RKO (cell line): ENCODE measurements around the gene DENND5B.
"Not testable (repeated sequence)": the region's sequence is repeated elsewhere in the genome, so short reads cannot be mapped to it uniquely, and the experiment has no call there.

Source experiments
- DNase-seq: peaks from one replicate; pipeline ENCODE4 v3.0.0-alpha.2; 2016; ENCODE audit warnings: low spot score

Gene DENND5B

DNA sequence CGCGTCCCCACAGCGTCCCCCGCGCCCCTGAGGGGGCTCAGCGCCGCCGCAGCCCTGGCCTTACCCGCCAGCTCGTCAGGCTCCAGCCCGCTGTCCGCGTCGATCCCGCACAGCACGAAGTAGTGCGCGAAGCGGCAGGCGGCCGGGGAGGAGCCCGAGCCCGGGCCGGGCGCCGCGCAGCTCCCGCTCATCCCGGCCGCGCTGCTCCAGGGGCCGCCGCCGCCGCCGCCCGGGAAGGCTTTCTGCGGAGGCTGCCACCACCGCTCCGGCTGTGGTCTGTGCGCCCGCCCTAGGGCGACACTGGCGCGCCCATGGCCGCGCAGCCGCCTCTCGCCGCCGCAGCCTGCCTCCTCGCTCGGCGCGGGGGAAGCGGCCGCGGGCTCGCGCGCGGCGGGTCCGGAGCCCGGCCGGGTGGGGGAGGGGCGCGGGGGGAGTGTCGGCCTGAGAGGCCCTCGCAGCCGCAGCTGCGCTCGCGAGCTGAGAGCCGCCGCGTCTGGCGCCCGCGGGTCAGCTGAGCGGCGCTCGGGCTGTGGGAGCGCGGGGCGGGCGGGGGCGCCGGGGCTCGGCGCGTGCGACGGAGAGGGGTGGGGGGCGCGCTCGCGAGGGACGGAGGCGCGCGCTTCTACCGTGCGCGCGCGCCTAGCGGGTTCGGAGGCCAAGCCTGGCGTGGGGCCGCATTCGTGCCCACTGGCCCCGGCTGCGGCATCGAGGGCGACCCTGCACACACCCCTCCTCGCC lies at the start of gene DENND5B:
Gene DENND5B (minus strand): TSS at position 495 of the 738 bp plus-strand sequence. CDS start 304 bp downstream, at position 191.
- DNase-seq, result peak; percentile 61

DNA sequence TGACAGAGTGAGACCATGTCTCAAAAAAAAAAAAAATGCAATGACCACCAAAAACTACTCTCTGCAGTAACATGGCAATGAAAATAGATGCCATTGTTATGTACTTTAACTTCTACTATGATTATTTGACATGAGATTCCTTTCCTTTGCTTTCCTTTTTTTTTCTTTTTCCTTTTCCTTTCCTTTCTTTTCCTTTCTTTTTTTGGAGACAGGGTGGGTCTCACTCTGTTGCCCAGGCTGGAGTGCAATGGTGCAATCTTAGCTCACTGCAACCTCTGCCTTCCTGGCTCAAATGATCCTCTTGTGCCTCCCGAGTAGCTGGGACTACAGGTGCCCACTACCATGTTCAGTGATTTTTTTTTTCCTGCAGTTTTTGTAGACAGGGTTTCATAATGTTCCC lies 43.7 kb upstream of the DENND5B start:
- no peak for DNase-seq

DNA sequence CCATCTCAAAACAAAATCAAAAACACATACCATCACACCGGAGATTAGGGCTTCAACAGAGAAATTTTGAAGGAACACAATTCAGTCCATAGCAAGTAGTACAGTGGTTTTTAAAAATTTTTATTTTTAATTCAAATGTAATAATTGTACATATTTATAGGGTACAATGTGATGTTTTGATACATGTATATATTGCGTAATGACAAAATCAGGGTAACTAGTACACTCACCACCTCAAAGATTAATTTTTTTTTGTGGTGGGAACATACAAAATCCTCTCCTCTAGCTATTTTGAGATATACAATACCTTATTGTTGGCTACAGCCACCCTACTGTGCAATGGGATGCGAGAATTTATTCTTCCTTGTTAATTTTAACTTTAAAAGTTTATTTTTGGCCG lies 42.5 kb upstream of the DENND5B start:
- DNase-seq, result no peak

DNA sequence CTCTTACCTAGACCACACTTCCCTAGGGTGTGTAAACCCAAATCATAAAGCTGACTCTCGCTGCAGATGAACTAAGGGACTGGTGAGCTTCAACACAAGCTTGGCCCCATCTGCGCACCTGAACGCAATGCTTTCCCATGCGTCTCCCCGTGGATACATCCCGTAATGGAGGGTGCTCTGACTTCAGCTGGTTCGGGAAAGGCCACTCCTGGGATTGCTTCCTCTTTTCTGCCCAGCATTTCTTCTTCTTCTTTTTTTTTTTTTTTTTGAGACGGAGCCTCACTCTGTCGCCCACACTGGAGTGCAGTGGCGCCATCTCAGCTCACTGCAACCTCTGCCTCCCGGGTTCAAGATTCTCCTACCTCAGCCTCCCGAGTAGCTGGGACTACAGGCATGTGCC lies 40.9 kb upstream of the DENND5B start:
- DNase-seq, result no peak

DNA sequence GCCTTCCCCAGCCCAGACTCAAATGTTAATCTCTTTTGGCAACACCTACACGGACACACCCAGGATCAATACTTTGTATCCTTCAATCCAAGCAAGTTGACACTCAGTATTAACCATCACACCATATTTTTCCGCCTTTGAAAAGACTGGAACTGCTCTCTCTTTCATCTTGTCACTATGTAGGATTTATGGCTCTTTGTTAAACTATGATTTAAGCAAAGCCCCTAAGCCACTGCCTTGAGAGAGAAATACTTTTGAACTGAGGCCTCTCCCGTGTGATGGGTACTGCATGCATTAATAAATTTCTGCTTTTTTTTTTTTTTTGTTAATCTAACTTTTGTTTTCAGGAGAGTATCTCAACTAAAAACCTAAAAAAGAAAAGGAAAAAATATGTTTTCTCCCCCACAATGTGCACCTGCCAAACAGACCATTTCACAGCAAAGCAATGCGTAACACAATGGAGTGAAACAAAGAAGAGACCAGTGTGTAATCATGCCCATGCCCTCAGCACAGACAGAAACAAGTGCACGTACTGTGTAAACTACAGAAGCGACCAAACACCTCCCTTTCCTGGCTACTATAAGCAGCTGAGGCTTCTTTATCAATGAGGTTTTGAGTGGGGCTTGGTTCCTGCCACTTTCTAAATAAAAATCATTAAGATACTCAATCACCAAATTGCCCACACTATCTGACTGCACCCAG lies 40.2 kb upstream of the DENND5B start:
- no peak for DNase-seq

DNA sequence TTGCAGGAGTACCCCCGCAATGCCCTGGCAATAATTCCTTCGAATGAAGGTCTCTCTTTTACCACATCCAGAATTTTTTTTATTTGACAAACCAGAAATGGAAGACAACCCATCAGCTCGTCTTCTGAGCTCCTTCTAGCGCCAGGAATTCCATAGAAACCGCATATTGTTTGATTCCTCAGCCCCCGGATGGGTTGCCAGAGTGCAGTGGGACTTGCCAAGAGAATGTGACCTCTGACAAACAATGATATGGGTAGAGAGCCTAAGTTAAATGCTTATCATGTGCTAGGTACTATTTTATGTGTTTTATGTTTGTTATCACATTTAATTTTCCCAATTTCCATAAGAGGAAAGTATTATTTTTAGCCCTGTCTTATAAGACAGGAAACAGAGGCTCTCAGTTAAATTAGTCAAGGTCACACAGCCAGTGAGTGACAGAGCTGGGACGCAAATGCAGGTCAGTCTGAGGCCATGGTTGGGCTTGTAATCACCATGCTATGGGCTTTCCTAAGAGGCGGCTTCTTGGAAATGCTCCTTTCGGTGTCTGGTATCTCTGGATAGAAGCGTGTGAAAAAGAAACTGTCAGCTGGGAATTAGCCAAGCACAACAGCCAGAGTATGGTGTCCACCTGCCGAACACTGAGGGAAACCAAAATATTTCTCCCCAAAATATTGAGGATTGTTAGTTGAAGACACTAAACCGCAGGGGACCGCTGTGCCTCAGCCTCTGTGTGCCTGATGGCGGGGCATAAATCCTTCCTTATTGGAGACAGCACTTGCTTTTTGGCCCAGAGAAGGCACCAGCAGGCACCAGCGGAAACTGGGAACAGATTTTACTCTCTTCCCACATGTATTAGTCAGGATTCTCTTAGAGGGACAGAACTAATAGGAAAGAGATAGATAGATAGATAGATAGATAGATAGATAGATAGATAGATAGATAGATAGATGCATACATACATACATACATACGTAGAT lies 39.1 kb upstream of the DENND5B start:
- DNase-seq, result no peak

DNA sequence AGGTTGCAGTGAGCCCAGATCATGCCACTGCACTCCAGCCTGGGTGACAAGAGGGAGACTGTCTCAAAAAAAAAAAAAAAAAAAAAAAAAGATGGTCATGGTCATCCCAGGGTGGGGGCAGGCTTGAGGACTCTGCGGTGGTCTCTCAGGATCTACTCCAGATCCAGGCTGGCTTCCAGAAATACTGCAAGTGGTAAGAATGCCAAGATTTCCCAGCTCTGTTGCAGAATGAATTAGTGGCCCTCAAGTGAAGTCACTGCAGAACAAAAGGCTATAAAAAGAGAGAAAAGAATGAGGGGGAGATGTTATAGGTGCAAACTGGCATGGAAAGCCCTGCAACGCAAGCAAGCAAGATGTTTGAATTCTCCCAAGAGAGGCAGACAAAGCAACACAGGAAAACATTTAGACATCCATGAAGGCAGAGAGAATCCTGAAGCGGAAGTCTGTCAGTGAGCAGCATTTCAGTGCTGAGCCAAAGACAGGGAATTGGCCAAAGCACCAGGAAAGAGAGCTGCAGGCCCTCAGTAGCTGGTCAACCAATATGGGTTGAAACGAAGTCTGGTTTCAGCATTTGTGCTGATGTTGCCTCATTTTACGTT lies 36.6 kb upstream of the DENND5B start:
- no peak for DNase-seq

DNA sequence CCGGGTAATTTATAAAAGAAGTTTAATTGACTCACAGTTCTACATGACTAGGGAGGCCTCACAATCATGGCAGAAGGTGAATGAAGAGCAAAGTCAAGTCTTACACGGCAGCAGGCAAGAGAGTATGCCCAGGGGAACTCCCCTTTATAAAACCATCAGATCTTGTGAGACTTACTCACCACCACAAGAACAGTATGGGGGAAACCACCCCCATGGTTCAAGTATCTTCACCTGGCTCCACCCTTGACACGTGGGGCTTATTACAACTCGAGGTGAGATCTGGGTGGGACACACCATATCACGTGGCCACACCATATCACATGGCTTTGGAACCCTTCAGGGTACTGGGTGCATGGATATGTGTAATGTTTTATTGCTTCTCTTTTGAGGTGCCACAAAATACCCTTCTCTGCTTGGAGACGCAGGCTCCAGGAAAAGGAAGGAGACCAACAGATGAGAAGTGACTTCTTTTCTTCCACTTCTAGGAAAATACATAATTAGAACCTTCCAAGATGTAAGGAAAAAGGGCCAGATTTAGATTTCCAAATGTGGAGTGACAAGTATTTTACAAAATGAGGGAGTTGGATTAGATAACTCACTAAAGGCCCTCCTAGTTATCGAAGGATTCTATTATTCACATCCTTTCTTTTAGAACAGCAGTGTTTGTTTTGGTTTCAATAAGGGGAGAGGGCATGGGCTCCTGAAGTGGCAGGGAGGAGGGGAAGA lies 35.5 kb upstream of the DENND5B start:
- DNase-seq, result no peak

DNA sequence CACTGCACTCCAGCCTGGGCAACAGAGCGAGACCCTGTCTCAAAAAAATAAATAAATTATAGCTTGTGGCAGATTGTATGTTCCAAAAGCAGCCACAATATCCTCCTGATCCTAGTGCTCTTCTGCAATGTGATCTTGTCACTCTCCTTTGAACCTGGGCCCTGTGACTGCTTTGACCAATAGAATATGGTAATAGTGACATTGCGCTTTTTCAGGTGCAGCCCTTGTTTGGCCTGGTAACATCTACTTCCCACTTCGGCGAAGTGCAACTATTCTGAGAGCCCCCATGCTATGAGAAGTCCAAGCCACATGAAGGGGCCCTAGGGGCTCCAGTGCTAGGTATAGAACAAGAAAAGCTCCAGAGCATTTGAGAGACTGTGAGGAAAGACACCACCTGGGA lies 31.1 kb upstream of the DENND5B start:
- DNase-seq, result no peak

DNA sequence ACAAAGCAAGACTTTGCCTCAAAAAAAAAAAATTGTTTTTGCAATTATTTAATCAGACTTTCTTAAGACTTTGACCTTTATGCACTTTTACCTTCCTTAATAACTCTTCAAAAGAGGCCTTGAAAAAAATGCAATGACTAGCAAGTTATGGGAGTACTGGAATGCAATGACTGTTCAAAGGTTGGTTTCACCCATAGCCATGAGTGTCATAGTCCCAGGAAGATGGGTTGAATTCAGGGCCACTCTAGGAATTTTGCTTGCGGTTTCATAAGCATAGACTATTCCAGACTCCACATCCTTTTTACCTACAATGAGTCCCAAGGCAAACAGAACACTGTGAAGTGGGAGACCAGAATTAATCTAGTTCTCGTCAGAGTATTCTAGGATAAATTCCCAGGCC lies 29.4 kb upstream of the DENND5B start:
- DNase-seq, result no peak

DNA sequence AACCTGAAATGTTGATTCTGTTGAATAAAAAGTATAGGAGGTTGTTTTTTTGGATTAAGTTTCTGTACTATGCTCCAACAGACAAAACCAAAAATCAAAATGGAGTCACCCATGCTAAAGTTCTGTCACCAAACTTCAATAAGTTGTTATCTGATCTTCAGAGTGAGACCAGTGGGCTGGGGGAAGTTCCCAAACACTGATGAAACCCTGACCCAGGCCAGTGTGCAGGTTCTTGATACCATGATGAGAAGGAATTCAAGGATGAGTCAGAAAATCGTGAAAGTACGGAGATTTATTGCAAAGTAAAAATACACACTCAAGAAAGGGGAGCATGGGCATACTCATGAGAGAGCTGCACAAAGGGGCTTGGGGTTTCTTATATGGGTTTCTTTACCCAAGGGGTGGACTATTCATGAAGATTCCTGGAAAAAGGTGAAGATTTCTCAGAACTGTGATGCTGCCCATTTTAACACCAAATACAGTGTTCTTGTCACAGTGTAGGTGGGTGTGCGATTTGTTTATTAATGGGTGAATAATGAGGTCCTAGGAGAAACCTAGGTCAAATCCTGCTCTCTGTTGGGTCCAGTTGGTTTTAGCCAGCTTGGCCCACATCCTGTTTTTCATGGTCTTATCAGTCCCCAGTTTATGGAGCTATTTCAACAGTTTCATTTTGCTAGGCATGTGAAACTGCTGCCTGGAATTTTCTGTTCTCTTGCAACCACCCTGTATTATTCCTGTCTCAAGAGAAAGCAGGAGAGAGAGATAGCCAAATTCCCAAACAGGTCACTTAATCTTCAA lies 27.5 kb upstream of the DENND5B start:
- no peak for DNase-seq

DNA sequence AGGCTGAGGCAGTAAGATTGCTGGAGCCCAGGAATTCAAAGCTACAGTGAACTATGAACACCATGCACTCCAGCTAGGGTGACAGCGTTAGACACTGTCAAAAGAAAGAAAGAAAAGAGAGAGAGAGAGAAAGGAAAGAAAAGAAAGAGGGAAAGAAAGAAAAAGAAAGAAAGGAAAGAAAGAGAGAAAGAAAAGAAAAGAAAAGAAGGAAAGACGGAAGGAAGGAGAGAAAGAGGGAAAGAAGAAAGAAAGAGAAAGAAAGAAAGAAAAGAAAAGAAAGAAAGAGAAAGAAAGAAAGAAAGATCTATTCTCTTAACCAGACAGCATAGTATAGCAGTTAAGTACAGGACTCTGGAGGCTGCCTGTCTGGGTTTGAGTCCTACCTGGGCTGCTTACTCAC lies 21.9 kb upstream of the DENND5B start:
- no peak for DNase-seq

DNA sequence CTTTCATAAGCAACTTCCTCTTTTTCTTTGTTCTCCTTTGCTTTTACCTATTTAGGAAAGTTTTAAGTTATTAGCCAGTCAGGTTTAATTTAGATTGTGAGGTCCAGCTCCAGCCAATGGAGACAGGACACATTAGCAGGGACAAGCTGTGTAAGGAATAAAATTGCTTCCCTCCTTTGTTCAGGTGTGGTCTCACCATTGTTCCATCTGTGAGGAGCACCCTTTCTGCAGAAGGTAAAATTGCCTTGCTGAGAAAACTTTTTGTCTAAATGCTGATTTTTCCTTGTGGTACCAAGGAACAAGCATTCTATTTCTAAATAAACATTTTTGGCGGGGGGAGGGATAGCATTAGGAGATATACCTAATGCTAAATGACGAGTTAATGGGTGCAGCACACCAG lies 17.4 kb upstream of the DENND5B start:
- DNase-seq, result not testable (repeated sequence)

DNA sequence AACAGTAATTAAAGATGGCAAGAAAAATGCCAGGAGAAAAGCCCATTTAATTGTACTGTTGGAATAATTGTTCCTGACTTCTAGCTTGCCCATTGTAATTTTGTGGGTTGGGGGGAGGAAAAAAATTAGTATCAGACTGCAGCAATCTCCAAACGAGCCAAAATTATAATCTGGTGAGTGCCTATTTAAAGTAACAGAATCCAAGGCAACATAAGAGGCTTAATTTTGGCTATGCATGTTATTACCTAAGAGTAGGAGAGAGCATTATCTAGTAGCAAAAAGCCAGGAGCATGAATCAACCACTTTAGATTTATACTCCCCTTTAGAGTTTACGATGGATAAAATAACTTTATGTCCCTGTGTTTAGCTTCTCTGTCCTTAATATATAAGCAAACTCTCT lies 14.6 kb upstream of the DENND5B start:
- no peak for DNase-seq

DNA sequence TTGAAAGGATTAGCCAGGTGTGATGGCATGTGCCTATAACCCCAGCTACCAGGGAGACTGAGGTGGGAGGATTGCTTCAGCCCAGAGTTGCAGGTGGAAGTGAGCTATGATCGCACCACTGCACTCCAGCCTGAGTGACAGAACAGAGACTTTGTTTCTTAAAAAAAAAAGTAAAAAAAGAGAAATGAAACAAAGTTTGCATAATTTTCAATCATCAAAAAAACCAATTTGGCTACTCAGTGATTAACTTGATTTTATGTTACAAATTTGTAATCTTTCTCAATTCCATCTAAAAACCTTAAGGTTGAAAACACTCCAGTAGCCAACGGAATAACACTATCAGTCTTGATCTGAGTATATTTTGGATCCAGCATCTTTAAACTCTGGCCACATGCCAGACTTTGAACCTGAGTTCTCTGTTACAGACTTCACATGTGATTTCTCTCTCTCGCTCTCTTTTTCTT lies 12.6 kb upstream of the DENND5B start:
- no peak for DNase-seq

DNA sequence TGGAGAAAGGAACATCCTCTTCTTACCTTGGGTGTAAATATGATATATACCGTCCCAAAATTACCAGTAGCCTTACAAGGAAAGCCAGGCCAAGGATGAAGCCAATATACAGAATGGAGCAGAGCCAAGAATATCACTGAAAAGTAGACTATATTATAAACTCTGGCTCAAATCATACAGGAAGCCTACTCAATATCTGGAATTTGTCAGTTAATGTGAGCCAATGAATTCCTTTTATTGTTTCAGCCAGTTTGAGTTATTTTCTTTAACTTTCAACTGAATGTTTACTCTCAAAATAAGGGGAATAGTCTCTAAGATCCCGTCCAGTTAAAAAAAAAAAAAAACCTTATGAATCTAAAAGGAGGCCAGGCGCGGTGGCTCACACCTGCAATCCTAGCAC lies 9.8 kb upstream of the DENND5B start:
- no peak for DNase-seq

DNA sequence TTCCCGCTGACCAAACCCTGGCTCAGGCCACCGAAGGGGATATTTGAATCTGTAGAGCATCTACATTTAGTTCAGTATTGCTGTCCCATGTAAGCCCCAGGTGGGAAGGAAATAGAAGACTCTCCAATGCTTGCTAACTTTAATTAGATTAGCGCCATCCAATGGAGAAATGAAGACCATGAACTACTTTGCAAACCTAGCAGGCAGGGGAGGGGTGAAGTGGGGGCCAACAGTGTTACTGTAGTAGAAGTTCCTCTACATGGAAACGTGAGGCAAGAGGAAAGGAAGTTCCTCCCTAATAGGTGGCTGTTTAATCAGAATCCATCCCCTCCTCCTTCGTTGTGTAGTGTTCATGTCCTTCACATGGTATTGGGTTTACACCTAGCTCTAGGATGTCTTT lies 9.3 kb upstream of the DENND5B start:
- DNase-seq, result no peak

DNA sequence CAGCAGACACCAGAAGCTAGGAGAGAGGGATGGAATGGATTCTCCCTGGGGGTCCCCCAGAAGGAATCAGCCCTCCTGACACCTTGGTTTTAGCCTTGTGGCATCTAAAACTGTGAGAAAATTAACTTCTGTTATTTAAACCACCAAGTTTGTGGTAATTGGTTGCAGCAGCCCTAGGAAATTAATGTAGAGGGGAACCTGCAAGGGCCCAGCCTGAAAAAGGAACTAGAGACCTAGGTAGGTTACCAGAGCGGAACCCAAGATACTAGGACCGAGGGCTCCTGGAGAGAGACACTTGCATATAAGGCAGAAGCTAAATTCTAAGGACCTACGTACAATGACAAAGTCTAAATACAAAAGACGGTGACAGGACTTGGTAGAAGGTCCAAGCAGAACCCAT lies 8.1 kb upstream of the DENND5B start:
- no peak for DNase-seq

DNA sequence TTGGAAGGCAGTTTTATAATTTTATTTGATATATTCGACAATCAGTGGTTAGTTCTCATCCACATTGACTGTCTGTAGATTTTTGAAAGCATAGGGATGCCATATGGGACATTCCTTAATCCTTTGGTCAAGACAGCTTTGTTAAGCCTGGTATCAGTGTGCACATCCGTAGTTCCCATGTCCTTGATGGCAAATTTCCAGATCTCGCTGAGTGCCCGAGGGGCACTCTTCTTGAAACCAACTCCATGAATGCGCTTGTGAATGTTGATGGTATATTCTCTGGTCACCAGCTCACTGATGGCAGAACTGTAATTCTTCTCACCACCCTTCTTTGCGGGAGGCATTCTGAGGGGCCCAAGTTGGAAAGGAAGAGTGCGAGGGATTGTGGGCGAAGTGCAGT lies 6.1 kb upstream of the DENND5B start:
- DNase-seq, result no peak

DNA sequence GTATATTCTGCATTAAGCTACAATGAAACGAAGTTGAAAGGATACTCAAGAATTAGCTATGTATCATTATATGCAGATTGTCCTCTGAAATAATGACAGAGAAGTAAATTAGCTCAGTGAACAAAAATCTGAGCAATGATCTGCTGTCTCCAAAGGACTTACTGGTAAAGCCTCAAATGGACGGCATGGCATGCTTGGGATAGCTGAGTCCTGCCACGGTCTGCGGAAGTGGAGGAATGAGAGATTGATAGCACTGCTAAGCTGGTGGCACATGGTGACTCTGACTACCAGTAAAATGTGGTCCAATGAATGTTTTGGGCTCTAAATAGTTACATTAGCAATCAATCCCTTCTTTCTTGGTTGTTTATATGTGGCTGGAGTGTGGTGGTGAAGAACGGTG lies 3.7 kb upstream of the DENND5B start:
- no peak for DNase-seq
